CD4-positive, alpha-beta memory T cell (primary cell): Measurements from ENCODE around the gene FTSJ1. TPM values are rescaled to one million over a fixed set of nuclear protein-coding genes. Genes with fewer than 3 reads are reported as not detected.

ENCODE experiments used
- CTCF ChIA-PET: fragments of 350-600 bp; sonication (Branson Sonifier 250); formaldehyde crosslinking; loops from one replicate; lab custom pipeline; 2021; ENCODE audit warnings: inconsistent platforms; ENCODE audit not compliant: partially characterized antibody; lab: Charles Lee
- POLR2A ChIA-PET: fragments of 350-600 bp; sonication (Branson Sonifier 250); formaldehyde crosslinking; loops from one replicate; lab custom pipeline; 2021; ENCODE audit not compliant: partially characterized antibody; lab: Charles Lee
- DNase-seq, 5 donors: peaks; one replicate each; pipeline versions ENCODE4 v3.0.0 to v3.0.0-alpha.2; 2020 to 2022; ENCODE audit warnings: mixed read lengths in 1 of 5
- H3K27ac ChIP-seq: one replicate; pipeline ENCODE4 v1.7.0; 2013; ENCODE audit warnings: low read depth, low read length
- H3K27me3 ChIP-seq: 2 replicates; pipeline ENCODE4 v1.7.0; 2013; ENCODE audit warnings: mild to moderate bottlenecking, low read length, moderate library complexity; ENCODE audit not compliant: insufficient read depth
- H3K36me3 ChIP-seq: 2 replicates; pipeline ENCODE4 v1.7.0; 2013; ENCODE audit warnings: mild to moderate bottlenecking, low read length, moderate library complexity; ENCODE audit not compliant: insufficient read depth
- H3K4me1 ChIP-seq: 2 replicates; pipeline ENCODE4 v1.7.0; 2013; ENCODE audit warnings: mild to moderate bottlenecking, low read length, moderate library complexity; ENCODE audit not compliant: insufficient read depth
- H3K4me3 ChIP-seq, 2 donors: one replicate each; pipeline ENCODE4 v1.7.0; 2013; ENCODE audit warnings: low read length in 2 of 2, mild to moderate bottlenecking in 1 of 2
- H3K9me3 ChIP-seq, 2 donors: one replicate each; pipeline ENCODE4 v1.7.0; 2013; ENCODE audit warnings: low read length in 2 of 2, control low read depth in 1 of 2; ENCODE audit not compliant: control insufficient read depth in 1 of 2
- H3K27ac Mint-ChIP-seq, 7 donors: one replicate each; pipeline ENCODE4 v1.8.0; 2020 to 2021; ENCODE audit warnings: mixed read lengths in 7 of 7, mild to moderate bottlenecking in 6 of 7, inconsistent platforms in 3 of 7, moderate library complexity in 3 of 7
- H3K27me3 Mint-ChIP-seq, 2 donors: one replicate each; pipeline ENCODE4 v1.8.0; 2020 to 2021; ENCODE audit warnings: mixed read lengths in 2 of 2
- H3K36me3 Mint-ChIP-seq, 2 donors: one replicate each; pipeline ENCODE4 v1.8.0; 2020 to 2021; ENCODE audit warnings: mixed read lengths in 2 of 2, inconsistent platforms in 1 of 2, mild to moderate bottlenecking in 1 of 2
- H3K4me1 Mint-ChIP-seq, 4 donors: one replicate each; pipeline ENCODE4 v1.8.0; 2020 to 2021; ENCODE audit warnings: mixed read lengths in 4 of 4, mild to moderate bottlenecking in 1 of 4
- H3K4me3 Mint-ChIP-seq, 8 donors: one replicate each; pipeline ENCODE4 v1.8.0; 2020 to 2021; ENCODE audit warnings: mixed read lengths in 8 of 8, mild to moderate bottlenecking in 7 of 8, moderate library complexity in 6 of 8, inconsistent platforms in 3 of 8
- H3K9me3 Mint-ChIP-seq, 8 donors: one replicate each; pipeline ENCODE4 v1.8.0; 2020 to 2021; ENCODE audit warnings: mixed read lengths in 8 of 8, mild to moderate bottlenecking in 5 of 8, inconsistent platforms in 3 of 8, moderate library complexity in 1 of 8
- intact Hi-C: fragments of 100-400 bp; cut with micrococcal nuclease; formaldehyde crosslinking; loops from one replicate; pipeline ENCODE4 v1.15.1; 2023
- polyA plus RNA-seq, 2 donors: library from polyadenylated mRNA; unstranded; fragments of 300-500 nt; fragmentation: Illumina TruSeq; gene quantifications; one replicate each; pipeline ENCODE4 v1.2.3, GENCODE V29; 2021
- total RNA-seq, 2 experiments: library from RNA; stranded (reverse); gene quantifications; one replicate each; pipeline ENCODE4 v1.2.3, GENCODE V29; 2021

The FTSJ1 gene
- total and polyA plus RNA-seq, 4 experiments from 2014 or later = 48.1 to 92.2 (median 61.8) TPM

GRCh38 chrX:48451708-48452107 is 24.3 kb upstream of the FTSJ1 start:
- no peak overlapping the region for H3K27ac Mint-ChIP-seq
- no peak overlapping the region for H3K27ac ChIP-seq
- no peaks in the 10 kb centered on the region for H3K27me3 Mint-ChIP-seq
- no peaks in the 10 kb centered on the region for H3K9me3 Mint-ChIP-seq
- H3K27me3 ChIP-seq = no peaks in the 10 kb centered on the region
- H3K9me3 ChIP-seq = no peaks in the 10 kb centered on the region
- H3K4me3 ChIP-seq = no peak overlapping the region
- no peak for DNase-seq
- intact Hi-C loops = no loop called here
- POLR2A ChIA-PET = no interaction called here
- peaks cover 0 to 1% of the 10 kb centered on the region in 2 donors for H3K36me3 Mint-ChIP-seq
- no peaks in the 10 kb centered on the region for H3K4me1 ChIP-seq
- no peaks in the 10 kb centered on the region for H3K4me1 Mint-ChIP-seq
- no peaks in the 10 kb centered on the region for H3K36me3 ChIP-seq
- H3K4me3 Mint-ChIP-seq = no peak overlapping the region
- CTCF ChIA-PET = no interaction called here

- H3K27me3 ChIP-seq = no peaks in the 10 kb centered on the region
- no peak for DNase-seq
- ChIA-PET CTCF (no interaction called here), POLR2A (interaction anchor here (0.7 kb wide), 1 partner anchor 9 kb away, joined by 4 read pairs; no protein-coding TSS in a partner anchor)
- H3K4me1 ChIP-seq = no peaks in the 10 kb centered on the region
- intact Hi-C loops = no loop called here
- H3K36me3 ChIP-seq = no peaks in the 10 kb centered on the region
- Mint-ChIP-seq H3K27me3 (no peaks in the 10 kb centered on the region), H3K9me3 (no peaks in the 10 kb centered on the region), H3K27ac (peak overlapping the region in 3 of 7 donors; percentile 13 to 73 (median 48)), H3K4me3 (peak overlapping the region in 1 of 8 donors; percentile 45), H3K4me1 (no peaks in the 10 kb centered on the region), H3K36me3 (peaks cover 10 to 19% of the 10 kb centered on the region in 2 donors)
- H3K4me3 ChIP-seq = no peak overlapping the region
- no peaks in the 10 kb centered on the region for H3K9me3 ChIP-seq
- H3K27ac ChIP-seq = no peak overlapping the region
Measured at GRCh38 chrX:48456628-48457331, 19.2 kb upstream of the FTSJ1 start.

- CTCF ChIA-PET = no interaction called here
- Mint-ChIP-seq H3K36me3 (peaks cover 10 to 23% of the 10 kb centered on the region in 2 donors), H3K9me3 (no peaks in the 10 kb centered on the region), H3K27ac (no peak overlapping the region), H3K4me3 (no peak overlapping the region), H3K27me3 (no peaks in the 10 kb centered on the region), H3K4me1 (no peaks in the 10 kb centered on the region)
- H3K27ac ChIP-seq = no peak overlapping the region
- H3K9me3 ChIP-seq = no peaks in the 10 kb centered on the region
- DNase-seq = no peak
- no peak overlapping the region for H3K4me3 ChIP-seq
- no peaks in the 10 kb centered on the region for H3K4me1 ChIP-seq
- intact Hi-C loops = no loop called here
- H3K27me3 ChIP-seq = no peaks in the 10 kb centered on the region
- POLR2A ChIA-PET = no interaction called here
- H3K36me3 ChIP-seq = no peaks in the 10 kb centered on the region
Measured at GRCh38 chrX:48458711-48459110, 17.3 kb upstream of the FTSJ1 start.

GRCh38 chrX:48459483-48459882 is 16.5 kb upstream of the FTSJ1 start:
- no peak for DNase-seq
- Mint-ChIP-seq H3K27ac (no peak overlapping the region), H3K27me3 (no peaks in the 10 kb centered on the region), H3K4me3 (no peak overlapping the region), H3K4me1 (peaks cover 0 to 5% (median 4%) of the 10 kb centered on the region in 4 donors), H3K36me3 (peaks cover 17 to 27% of the 10 kb centered on the region in 2 donors), H3K9me3 (no peaks in the 10 kb centered on the region)
- intact Hi-C loops = no loop called here
- CTCF ChIA-PET = no interaction called here
- no peaks in the 10 kb centered on the region for H3K4me1 ChIP-seq
- no peak overlapping the region for H3K4me3 ChIP-seq
- H3K27me3 ChIP-seq = no peaks in the 10 kb centered on the region
- no peak overlapping the region for H3K27ac ChIP-seq
- no peaks in the 10 kb centered on the region for H3K9me3 ChIP-seq
- POLR2A ChIA-PET = no interaction called here
- no peaks in the 10 kb centered on the region for H3K36me3 ChIP-seq

GRCh38 chrX:48460031-48460430 is 16.0 kb upstream of the FTSJ1 start:
- Mint-ChIP-seq H3K9me3 (no peaks in the 10 kb centered on the region), H3K4me1 (peaks cover 1 to 6% (median 4%) of the 10 kb centered on the region in 4 donors), H3K27ac (peak overlapping the region in 3 of 7 donors; percentile 2 to 58 (median 12)), H3K36me3 (peaks cover 19 to 27% of the 10 kb centered on the region in 2 donors), H3K4me3 (no peak overlapping the region), H3K27me3 (no peaks in the 10 kb centered on the region)
- CTCF ChIA-PET = no interaction called here
- intact Hi-C loops = no loop called here
- DNase-seq = no peak
- Histone ChIP-seq H3K36me3 (no peaks in the 10 kb centered on the region), H3K27me3 (no peaks in the 10 kb centered on the region), H3K9me3 (no peaks in the 10 kb centered on the region), H3K4me1 (no peaks in the 10 kb centered on the region), H3K27ac (no peak overlapping the region), H3K4me3 (no peak overlapping the region)
- POLR2A ChIA-PET = no interaction called here

- POLR2A ChIA-PET = no interaction called here
- no peaks in the 10 kb centered on the region for H3K9me3 ChIP-seq
- CTCF ChIA-PET = no interaction called here
- Mint-ChIP-seq H3K27ac (no peak overlapping the region), H3K27me3 (no peaks in the 10 kb centered on the region), H3K4me3 (no peak overlapping the region), H3K36me3 (peaks cover 25 to 30% of the 10 kb centered on the region in 2 donors), H3K9me3 (no peaks in the 10 kb centered on the region), H3K4me1 (peaks cover 5 to 11% (median 8%) of the 10 kb centered on the region in 4 donors)
- H3K27me3 ChIP-seq = no peaks in the 10 kb centered on the region
- no peaks in the 10 kb centered on the region for H3K36me3 ChIP-seq
- intact Hi-C loops = no loop called here
- H3K4me1 ChIP-seq = no peaks in the 10 kb centered on the region
- DNase-seq = no peak
- H3K27ac ChIP-seq = no peak overlapping the region
- no peak overlapping the region for H3K4me3 ChIP-seq
Measured at GRCh38 chrX:48460606-48461005, 15.4 kb upstream of the FTSJ1 start.

- H3K4me1 ChIP-seq = no peaks in the 10 kb centered on the region
- no peak overlapping the region for H3K4me3 ChIP-seq
- Mint-ChIP-seq H3K4me3 (no peak overlapping the region), H3K27me3 (no peaks in the 10 kb centered on the region), H3K27ac (no peak overlapping the region), H3K36me3 (peaks cover 27 to 28% of the 10 kb centered on the region in 2 donors), H3K4me1 (peaks cover 5 to 14% (median 11%) of the 10 kb centered on the region in 4 donors), H3K9me3 (no peaks in the 10 kb centered on the region)
- CTCF ChIA-PET = no interaction called here
- no peak overlapping the region for H3K27ac ChIP-seq
- H3K9me3 ChIP-seq = no peaks in the 10 kb centered on the region
- no peaks in the 10 kb centered on the region for H3K36me3 ChIP-seq
- POLR2A ChIA-PET = no interaction called here
- DNase-seq = no peak
- intact Hi-C loops = no loop called here
- no peaks in the 10 kb centered on the region for H3K27me3 ChIP-seq
Measured at GRCh38 chrX:48461830-48462229, 14.2 kb upstream of the FTSJ1 start.
